H9 (cell line): Measurements from ENCODE around the gene F7. TPM values are rescaled to one million over a fixed set of nuclear protein-coding genes. Genes with fewer than 3 reads are reported as not detected.
A peak's percentile ranks its signal among the peaks of the same experiment; 100 is the strongest.
"Not testable (repeated sequence)": the region's sequence is repeated elsewhere in the genome, so short reads cannot be mapped to it uniquely, and the experiment has no call there.

ENCODE experiments used
- DNase-seq: peaks from one replicate; pipeline ENCODE4 v3.0.0-alpha.2; 2017
- H2AFZ ChIP-seq: one replicate; pipeline ENCODE4 v1.6.1; 2013; ENCODE audit warnings: mild to moderate bottlenecking, low read length, control low read depth, moderate library complexity
- H2AK5ac ChIP-seq: 2 replicates; pipeline ENCODE4 v1.6.1; 2013; ENCODE audit warnings: low read length, control low read depth, mixed read lengths; ENCODE audit not compliant: insufficient read length
- H2BK120ac ChIP-seq: one replicate; pipeline ENCODE4 v1.6.1; 2013; ENCODE audit warnings: low read depth, mild to moderate bottlenecking, low read length, control low read depth, inconsistent platforms; ENCODE audit not compliant: poor library complexity, severe bottlenecking
- H2BK12ac ChIP-seq: 2 replicates; pipeline ENCODE4 v1.6.1; 2013; ENCODE audit warnings: low read length, control low read depth, mixed read lengths, low read depth; ENCODE audit not compliant: insufficient read length
- H2BK15ac ChIP-seq: 2 replicates; pipeline ENCODE4 v1.6.1; 2013; ENCODE audit warnings: low read depth, low read length, control low read depth
- H2BK20ac ChIP-seq: one replicate; pipeline ENCODE4 v1.6.1; 2013; ENCODE audit warnings: low read depth, mild to moderate bottlenecking, low read length, control low read depth, inconsistent platforms; ENCODE audit not compliant: poor library complexity, severe bottlenecking
- H2BK5ac ChIP-seq: 2 replicates; pipeline ENCODE4 v1.6.1; 2013; ENCODE audit warnings: low read length, control low read depth, mixed read lengths; ENCODE audit not compliant: insufficient read length
- H3K14ac ChIP-seq: 2 replicates; pipeline ENCODE4 v1.6.1; 2013; ENCODE audit warnings: low read length, control low read depth; ENCODE audit not compliant: insufficient read depth
- H3K18ac ChIP-seq: 2 replicates; pipeline ENCODE4 v1.6.1; 2013; ENCODE audit warnings: low read depth, mild to moderate bottlenecking, mixed read lengths, low read length, control low read depth; ENCODE audit not compliant: insufficient read length
- H3K23ac ChIP-seq: 2 replicates; pipeline ENCODE4 v1.6.1; 2013; ENCODE audit warnings: low read length, control low read depth, mixed read lengths, low read depth; ENCODE audit not compliant: insufficient read length
- H3K23me2 ChIP-seq: 2 replicates; pipeline ENCODE4 v1.6.1; 2013; ENCODE audit warnings: low read depth, mild to moderate bottlenecking, mixed read lengths, low read length, control low read depth; ENCODE audit not compliant: insufficient read length, poor library complexity, severe bottlenecking
- H3K27ac ChIP-seq: 2 replicates; pipeline ENCODE4 v1.5.1; 2013; ENCODE audit warnings: low read length, control low read depth, mixed read lengths, low read depth; ENCODE audit not compliant: insufficient read length
- H3K27me3 ChIP-seq: 2 replicates; pipeline ENCODE4 v1.6.1; 2013; ENCODE audit warnings: low read length, control low read depth, inconsistent platforms; ENCODE audit not compliant: insufficient read depth
- H3K4ac ChIP-seq: 2 replicates; pipeline ENCODE4 v1.6.1; 2013; ENCODE audit warnings: low read depth, mild to moderate bottlenecking, control low read depth, inconsistent platforms, low read length, moderate library complexity
- H3K4me1 ChIP-seq: 2 replicates; pipeline ENCODE4 v1.6.1; 2013; ENCODE audit warnings: low read length, control low read depth, inconsistent platforms; ENCODE audit not compliant: insufficient read depth
- H3K4me2 ChIP-seq: 2 replicates; pipeline ENCODE4 v1.6.1; 2013; ENCODE audit warnings: low read length, control low read depth, mixed read lengths; ENCODE audit not compliant: insufficient read length, insufficient read depth
- H3K56ac ChIP-seq: 2 replicates; pipeline ENCODE4 v1.6.1; 2013; ENCODE audit warnings: low read depth, mild to moderate bottlenecking, mixed read lengths, low read length, control low read depth; ENCODE audit not compliant: insufficient read length
- H3K79me1 ChIP-seq: 2 replicates; pipeline ENCODE4 v1.6.1; 2013; ENCODE audit warnings: low read depth, mild to moderate bottlenecking, moderate library complexity, low read length, control low read depth, inconsistent platforms; ENCODE audit not compliant: insufficient read depth, poor library complexity, severe bottlenecking
- H3K79me2 ChIP-seq: 2 replicates; pipeline ENCODE4 v1.6.1; 2013; ENCODE audit warnings: low read length, control low read depth, inconsistent platforms; ENCODE audit not compliant: insufficient read depth
- H3K9ac ChIP-seq: 2 replicates; pipeline ENCODE4 v1.6.1; 2013; ENCODE audit warnings: low read length, control low read depth, mixed read lengths; ENCODE audit not compliant: insufficient read length; ENCODE audit errors: extremely low read depth
- H3K9me3 ChIP-seq: one replicate; pipeline ENCODE4 v1.6.1; 2013; ENCODE audit warnings: low read depth, low read length, inconsistent platforms; ENCODE audit not compliant: control insufficient read depth
- H3T11ph ChIP-seq: one replicate; pipeline ENCODE4 v1.6.1; 2013; ENCODE audit warnings: mild to moderate bottlenecking, low read length, control low read depth, inconsistent platforms
- H4K20me1 ChIP-seq: one replicate; pipeline ENCODE4 v1.6.1; 2013; ENCODE audit not compliant: control insufficient read depth, insufficient read length, insufficient read depth
- H4K5ac ChIP-seq: 2 replicates; pipeline ENCODE4 v1.6.1; 2013; ENCODE audit warnings: low read depth, mild to moderate bottlenecking, mixed read lengths, low read length, control low read depth; ENCODE audit not compliant: insufficient read length
- H4K8ac ChIP-seq: replicated peaks from 2 replicates; pipeline ENCODE4 v1.6.1; 2013; ENCODE audit warnings: low read length, control low read depth, mixed read lengths, low read depth; ENCODE audit not compliant: insufficient read length
- H4K91ac ChIP-seq: 2 replicates; pipeline ENCODE4 v1.6.1; 2013; ENCODE audit warnings: low read depth, mild to moderate bottlenecking, moderate library complexity, mixed read lengths, low read length, control low read depth; ENCODE audit not compliant: insufficient read length
- H3K27ac Mint-ChIP-seq, 3 experiments: 2 replicates in 2 of 3; 3 replicates in 1 of 3; pipeline ENCODE4 v1.8.0; 2020 to 2021; ENCODE audit warnings: mixed read lengths in 3 of 3, mild to moderate bottlenecking in 1 of 3, moderate library complexity in 1 of 3
- H3K27me3 Mint-ChIP-seq: 2 replicates; pipeline ENCODE4 v1.8.0; 2021; ENCODE audit warnings: low read depth, mild to moderate bottlenecking, moderate library complexity, mixed read lengths
- H3K36me3 Mint-ChIP-seq, 3 experiments: 2 replicates in 2 of 3; 3 replicates in 1 of 3; pipeline ENCODE4 v1.8.0; 2020 to 2021; ENCODE audit warnings: low read depth in 3 of 3, mixed read lengths in 3 of 3; ENCODE audit not compliant: insufficient read depth in 1 of 3
- H3K4me1 Mint-ChIP-seq, 2 experiments: 2 replicates each; pipeline ENCODE4 v1.8.0; 2020; ENCODE audit warnings: mixed read lengths in 2 of 2
- H3K4me3 Mint-ChIP-seq, 2 experiments: 2 replicates in 1 of 2; 3 replicates in 1 of 2; pipeline ENCODE4 v1.8.0; 2020 to 2021; ENCODE audit warnings: mild to moderate bottlenecking in 2 of 2, mixed read lengths in 2 of 2, moderate library complexity in 1 of 2
- H3K9me3 Mint-ChIP-seq, 2 experiments: 2 replicates in 1 of 2; 3 replicates in 1 of 2; pipeline ENCODE4 v1.8.0; 2020; ENCODE audit warnings: mild to moderate bottlenecking in 2 of 2, mixed read lengths in 2 of 2, moderate library complexity in 1 of 2
- CTCF ChIP-seq: fragments of 200-600 bp; sonication (generic); conservative IDR thresholded peaks from 3 replicates; pipeline ENCODE4 v1.8.0; 2021; ENCODE audit warnings: antibody characterized with exemption, mild to moderate bottlenecking
- WGBS: extraction: QIAGEN DNeasy Blood & Tissue Kit; methylation state at CpG from one replicate; pipeline ENCODE4 v1.1.7; 2013; ENCODE audit warnings: missing lambda C conversion rate, low lambda C conversion rate, mixed read lengths; ENCODE audit not compliant: insufficient read length; ENCODE audit errors: extremely low coverage; 5-methylcytosine and 5-hydroxymethylcytosine counted together
- total RNA-seq: library from RNA; stranded (reverse); gene quantifications from 2 replicates; pipeline ENCODE4 v1.2.1, GENCODE V29; 2021

The F7 gene
- total RNA-seq, 1 experiment from 2014 or later: 0.81 TPM

- Histone ChIP-seq H3K4ac (no peak overlapping the region), H3K9ac (no peak overlapping the region), H3K23me2 (no peaks in the 10 kb centered on the region), H4K5ac (no peak overlapping the region), H3K56ac (no peak overlapping the region), H2AK5ac (no peak overlapping the region), H2BK12ac (no peak overlapping the region), H3T11ph (no peak overlapping the region), H3K27ac (no peak overlapping the region), H3K9me3 (no peaks in the 10 kb centered on the region), H3K18ac (no peak overlapping the region), H4K20me1 (no peaks in the 10 kb centered on the region), H3K79me2 (no peaks in the 10 kb centered on the region), H3K27me3 (no peaks in the 10 kb centered on the region), H2BK120ac (no peak overlapping the region), H2BK15ac (no peak overlapping the region), H2BK5ac (no peak overlapping the region), H4K91ac (no peak overlapping the region), H3K14ac (no peak overlapping the region), H3K4me1 (no peaks in the 10 kb centered on the region), H3K4me2 (no peak overlapping the region), H2AFZ (no peak overlapping the region), H2BK20ac (no peak overlapping the region), H4K8ac (no peak overlapping the region), H3K79me1 (no peaks in the 10 kb centered on the region), H3K23ac (no peak overlapping the region)
- peaks cover 4 to 12% (median 10%) of the 10 kb centered on the region in 3 experiments; a peak in 5 of 7 replicates for H3K36me3 Mint-ChIP-seq
- H3K4me3 Mint-ChIP-seq: no peak overlapping the region
- WGBS: no CpG with 5 or more reads among the region's 27 CpGs
- H3K4me1 Mint-ChIP-seq: no peaks in the 10 kb centered on the region
- TF ChIP-seq CTCF: no peak
- H3K27ac Mint-ChIP-seq: peak overlapping the region in 2 of 3 experiments; percentile 20 to 39; a peak in 3 of 7 replicates
- H3K27me3 Mint-ChIP-seq: no peaks in the 10 kb centered on the region
- DNase-seq: no peak
- H3K9me3 Mint-ChIP-seq: no peaks in the 10 kb centered on the region
These were observed 26.4 kb upstream of the F7 start for GRCh38 chr13:113078902-113079780.

- H3K9ac ChIP-seq, H2BK12ac ChIP-seq, H3K18ac ChIP-seq, H2BK120ac ChIP-seq, H2AFZ ChIP-seq, H3K4me1 ChIP-seq, H2AK5ac ChIP-seq, H2BK5ac ChIP-seq, H3K4me2 ChIP-seq, H3K27ac ChIP-seq, H2BK20ac ChIP-seq, H3K36me3 Mint-ChIP-seq, H3K56ac ChIP-seq, H3K23me2 ChIP-seq, H4K8ac ChIP-seq, H3K4ac ChIP-seq, H3K4me3 Mint-ChIP-seq, H3K27ac Mint-ChIP-seq, H3K9me3 Mint-ChIP-seq, H4K5ac ChIP-seq, H3K27me3 Mint-ChIP-seq, H3K79me1 ChIP-seq, H3K27me3 ChIP-seq, H3K4me1 Mint-ChIP-seq, H3K23ac ChIP-seq, H3K9me3 ChIP-seq, H3K14ac ChIP-seq, H2BK15ac ChIP-seq, H4K20me1 ChIP-seq, H3T11ph ChIP-seq, H3K79me2 ChIP-seq, H4K91ac ChIP-seq, DNase-seq: not testable (repeated sequence)
- no CpG with 5 or more reads among the region's 9 CpGs for WGBS
These were observed 25.9 kb upstream of the F7 start for GRCh38 chr13:113079781-113080080.
